H1 (cell line): ENCODE data around the gene ARID3B. TPM values are rescaled to one million over a fixed set of nuclear protein-coding genes. Genes with fewer than 3 reads are reported as not detected.
A peak's percentile ranks its signal among the peaks of the same experiment; 100 is the strongest.

Source experiments
- CTCF ChIA-PET: fragments of 300-600 bp; sonication (Branson Sonifier 250); formaldehyde crosslinking; loops from one replicate; lab custom pipeline; 2021; ENCODE audit not compliant: partially characterized antibody; lab: Charles Lee
- POLR2A ChIA-PET: fragments of 300-600 bp; sonication (Branson Sonifier 250); formaldehyde crosslinking; loops from one replicate; lab custom pipeline; 2021; ENCODE audit warnings: inconsistent platforms; ENCODE audit not compliant: partially characterized antibody; lab: Charles Lee
- DNase-seq, 2 experiments: peaks; one replicate each; pipeline versions ENCODE4 v3.0.0 to v3.0.0-alpha.2; 2010 to 2022; ENCODE audit warnings: low spot score in 2 of 2, low read depth in 1 of 2, mixed read lengths in 1 of 2
- FAIRE-seq: peaks from 2 replicates; lab custom pipeline; 2011; peaks lifted over from hg19 to GRCh38; lab: Jason Lieb, UNC
- H2AFZ ChIP-seq: 2 replicates; pipeline ENCODE4 v1.8.1; 2012; ENCODE audit warnings: low read length, inconsistent platforms
- H2AK5ac ChIP-seq: 2 replicates; pipeline ENCODE4 v1.6.1; 2013; ENCODE audit warnings: low read depth, low read length
- H2BK120ac ChIP-seq: replicated peaks from 2 replicates; pipeline ENCODE3; 2013; ENCODE audit warnings: low read depth, low read length, inconsistent platforms
- H2BK12ac ChIP-seq: 2 replicates; pipeline ENCODE4 v1.6.1; 2013; ENCODE audit warnings: low read depth, low read length
- H2BK15ac ChIP-seq: 2 replicates; pipeline ENCODE4 v1.6.1; 2013; ENCODE audit warnings: low read length
- H2BK20ac ChIP-seq: 2 replicates; pipeline ENCODE4 v1.6.1; 2013; ENCODE audit warnings: low read length
- H2BK5ac ChIP-seq: 2 replicates; pipeline ENCODE4 v1.6.1; 2013; ENCODE audit warnings: low read depth, low read length
- H3K14ac ChIP-seq: 2 replicates; pipeline ENCODE4 v1.6.1; 2013; ENCODE audit warnings: inconsistent platforms; ENCODE audit not compliant: insufficient read length
- H3K18ac ChIP-seq: 2 replicates; pipeline ENCODE4 v1.6.1; 2013; ENCODE audit warnings: low read length; ENCODE audit errors: extremely low read depth
- H3K23ac ChIP-seq: 2 replicates; pipeline ENCODE4 v1.6.1; 2013; ENCODE audit warnings: inconsistent platforms; ENCODE audit not compliant: insufficient read length
- H3K23me2 ChIP-seq: 2 replicates; pipeline ENCODE4 v1.6.1; 2013; ENCODE audit warnings: low read depth, low read length
- H3K27ac ChIP-seq: 2 replicates; pipeline ENCODE4 v1.6.1; 2011; ENCODE audit warnings: low read depth, low read length, inconsistent platforms
- H3K27me3 ChIP-seq, 4 experiments: replicated peaks in 1 of 4; 1 replicate in 1 of 4; 2 replicates in 3 of 4; pipeline versions ENCODE4 v1.6.1 to v1.8.1; 2011 to 2013; ENCODE audit warnings: low read length in 3 of 4, mild to moderate bottlenecking in 3 of 4, inconsistent platforms in 2 of 4, mixed read lengths in 2 of 4, moderate library complexity in 1 of 4; ENCODE audit not compliant: control insufficient read depth in 3 of 4, insufficient read depth in 3 of 4; ENCODE audit errors: extremely low read depth in 1 of 4
- H3K36me3 ChIP-seq, 4 experiments: 2 replicates each; pipeline versions ENCODE4 v1.6.1 to v1.8.1; 2011 to 2013; ENCODE audit warnings: mild to moderate bottlenecking in 4 of 4, low read length in 3 of 4, moderate library complexity in 2 of 4, control low read depth in 1 of 4, inconsistent platforms in 1 of 4; ENCODE audit not compliant: insufficient read depth in 4 of 4, control insufficient read depth in 2 of 4
- H3K4ac ChIP-seq: replicated peaks from 2 replicates; pipeline ENCODE3; 2013; ENCODE audit warnings: low read length, low read depth, mixed read lengths, inconsistent platforms; ENCODE audit not compliant: insufficient read length
- H3K4me1 ChIP-seq, 4 experiments: replicated peaks in 1 of 4; 1 replicate in 1 of 4; 2 replicates in 3 of 4; pipeline versions ENCODE4 v1.6.1 to v1.8.1; 2011 to 2013; ENCODE audit warnings: low read length in 3 of 4, inconsistent platforms in 2 of 4, mixed read lengths in 1 of 4; ENCODE audit not compliant: insufficient read depth in 4 of 4, control insufficient read depth in 3 of 4
- H3K4me2 ChIP-seq, 2 experiments: 2 replicates each; pipeline versions ENCODE4 v1.6.1 to v1.8.1; 2011 to 2013; ENCODE audit warnings: low read depth in 2 of 2, low read length in 2 of 2, control low read depth in 1 of 2, inconsistent platforms in 1 of 2, mild to moderate bottlenecking in 1 of 2; ENCODE audit not compliant: insufficient read depth in 1 of 2
- H3K4me3 ChIP-seq, 4 experiments: fragments of 200-600, 300-600 bp in 1 of 4; sonication (generic), shearing (Covaris generic), sonication (Bioruptor Twin) in 1 of 4; 2 replicates each; pipeline versions ENCODE4 v1.5.1 to v1.8.1; 2011 to 2016; ENCODE audit warnings: low read length in 4 of 4, low read depth in 3 of 4, control low read depth in 2 of 4, inconsistent platforms in 2 of 4, mild to moderate bottlenecking in 2 of 4, mixed read lengths in 1 of 4, moderate library complexity in 1 of 4; ENCODE audit not compliant: insufficient read depth in 2 of 4; ENCODE audit errors: extremely low read depth in 1 of 4
- H3K56ac ChIP-seq: replicated peaks from 2 replicates; pipeline ENCODE3; 2013; ENCODE audit warnings: low read depth, mild to moderate bottlenecking, mixed read lengths, low read length, inconsistent platforms; ENCODE audit not compliant: insufficient read length
- H3K79me1 ChIP-seq: 2 replicates; pipeline ENCODE4 v1.6.1; 2013; ENCODE audit warnings: low read depth, low read length, control low read depth
- H3K79me2 ChIP-seq, 2 experiments: 2 replicates each; pipeline versions ENCODE4 v1.6.1 to v1.8.1; 2012 to 2013; ENCODE audit warnings: low read length in 2 of 2, mild to moderate bottlenecking in 2 of 2, inconsistent platforms in 1 of 2; ENCODE audit not compliant: insufficient read depth in 2 of 2, control insufficient read depth in 1 of 2
- H3K9ac ChIP-seq, 4 experiments: replicated peaks in 1 of 4; 1 replicate in 1 of 4; 2 replicates in 3 of 4; pipeline versions ENCODE4 v1.6.1 to v1.8.1; 2011 to 2013; ENCODE audit warnings: low read depth in 3 of 4, low read length in 3 of 4, control low read depth in 2 of 4, mild to moderate bottlenecking in 2 of 4, moderate library complexity in 2 of 4, inconsistent platforms in 1 of 4; ENCODE audit errors: extremely low read depth in 1 of 4
- H3K9me3 ChIP-seq, 2 experiments: 2 replicates each; pipeline versions ENCODE4 v1.6.1 to v1.8.1; 2012 to 2013; ENCODE audit warnings: mild to moderate bottlenecking in 2 of 2, moderate library complexity in 2 of 2, control low read depth in 1 of 2, inconsistent platforms in 1 of 2, low read depth in 1 of 2, low read length in 1 of 2, mixed read lengths in 1 of 2; ENCODE audit not compliant: insufficient read depth in 2 of 2
- H4K20me1 ChIP-seq, 2 experiments: replicated peaks in 1 of 2; 2 replicates each; pipeline versions ENCODE3 to v1.8.1; 2011 to 2013; ENCODE audit warnings: inconsistent platforms in 2 of 2, low read length in 2 of 2, mild to moderate bottlenecking in 1 of 2; ENCODE audit not compliant: insufficient read depth in 2 of 2, control insufficient read depth in 1 of 2
- H4K5ac ChIP-seq: 2 replicates; pipeline ENCODE4 v1.6.1; 2013; ENCODE audit warnings: low read length, low read depth, mixed read lengths, inconsistent platforms; ENCODE audit not compliant: insufficient read length
- H4K8ac ChIP-seq: 2 replicates; pipeline ENCODE4 v1.8.0; 2013; ENCODE audit warnings: mild to moderate bottlenecking, moderate library complexity, low read length, inconsistent platforms; ENCODE audit not compliant: insufficient read depth; ENCODE audit errors: extremely low read depth
- H4K91ac ChIP-seq: replicated peaks from 2 replicates; pipeline ENCODE3; 2013; ENCODE audit warnings: low read length, mixed read lengths, inconsistent platforms; ENCODE audit not compliant: insufficient read length
- KDM5A ChIP-seq: fragments of 200-600 bp; IDR thresholded peaks from 2 replicates; pipeline ENCODE4 v1.7.1; 2012; ENCODE audit warnings: mild to moderate bottlenecking, low read length, inconsistent platforms, mixed read lengths
- WGBS, 2 experiments: shearing (Covaris generic) in 1 of 2; methylation state at CpG; one replicate each; pipeline versions ENCODE4 v1.1.6 to v1.1.7; 2013 to 2015; ENCODE audit warnings: low lambda C conversion rate in 2 of 2, mixed read lengths in 2 of 2, inconsistent platforms in 1 of 2, low coverage in 1 of 2, missing lambda C conversion rate in 1 of 2; ENCODE audit not compliant: insufficient replicate concordance in 2 of 2, insufficient coverage in 1 of 2, insufficient read length in 1 of 2; ENCODE audit errors: extremely low coverage in 1 of 2, missing lambda C conversion rate in 1 of 2; 5-methylcytosine and 5-hydroxymethylcytosine counted together
- polyA plus RNA-seq, 7 experiments: library from polyadenylated mRNA; depleted of rRNA in 3 of 7; stranded (reverse) in 5 of 7; unstranded in 2 of 7; fragments of >200 nt in 5 of 7; fragments of 200-250 nt in 2 of 7; gene quantifications; 1 replicate in 5 of 7; 2 replicates in 1 of 7; 4 replicates in 1 of 7; pipeline versions ENCODE4 v1.2.1 to v1.2.3, GENCODE V29; 2011 to 2013; ENCODE audit warnings: missing spikeins in 2 of 7, mixed read lengths in 2 of 7
- total RNA-seq: library from RNA; stranded (reverse); fragmentation: NEBNext Ultra II Directional; extraction: Animal tissue kit (Norgen Biotek cat#: 25700); gene quantifications from 2 replicates; pipeline ENCODE4 v1.2.1, GENCODE V29; 2021
- TF ChIP-seq, protein P1 (sequence below), 3 experiments: IDR thresholded peaks; 1 replicate in 2 of 3; 2 replicates in 1 of 3; pipeline versions ENCODE4 v1.5.1 to v1.6.1; 2011; ENCODE audit warnings: low read length in 3 of 3, mild to moderate bottlenecking in 3 of 3, inconsistent platforms in 2 of 3, low read depth in 1 of 3, moderate library complexity in 1 of 3; ENCODE audit not compliant: insufficient read depth in 1 of 3; ENCODE audit errors: control extremely low read depth in 1 of 3

The ARID3B gene
- total and polyA plus RNA-seq, 2 of the 8 experiments (the other 6 are each of a cell fraction or from before 2014, with no cell fraction given), result 81.0 to 115 TPM

DNA sequence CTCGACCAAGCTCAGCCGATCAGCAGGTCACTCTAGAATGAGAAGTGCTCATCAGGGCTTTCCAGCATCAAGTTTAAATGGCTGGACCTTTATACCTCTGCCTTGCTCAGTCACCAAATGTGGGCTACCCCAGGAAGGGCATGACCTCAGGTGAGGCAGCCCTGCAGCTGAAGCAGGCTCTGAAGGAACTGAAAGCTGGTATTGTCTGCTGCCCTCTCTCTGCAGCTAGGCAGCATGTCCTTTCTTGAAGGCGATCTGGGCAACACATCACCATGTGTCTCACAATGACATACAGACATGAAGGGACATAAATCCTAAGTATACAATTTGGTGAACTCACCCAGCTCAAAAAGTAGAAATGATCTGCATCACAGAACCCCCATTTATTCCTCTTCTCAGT is 38.7 kb upstream of the ARID3B start:
- Histone ChIP-seq H3K79me1 (no peaks in the 10 kb centered on the region), H3K4ac (no peak overlapping the region), H2BK15ac (no peak overlapping the region), H3K23ac (no peak overlapping the region), H4K8ac (no peak overlapping the region), H3K9ac (no peak overlapping the region), H3K4me2 (no peak overlapping the region), H3K14ac (no peak overlapping the region), H3K27ac (no peak overlapping the region), H2BK120ac (no peak overlapping the region), H4K91ac (no peak overlapping the region), H2BK20ac (no peak overlapping the region), H3K56ac (no peak overlapping the region), H2BK5ac (no peak overlapping the region), H4K5ac (no peak overlapping the region), H2AFZ (no peak overlapping the region), H3K79me2 (no peaks in the 10 kb centered on the region), H2AK5ac (no peak overlapping the region), H2BK12ac (no peak overlapping the region), H3K4me1 (no peaks in the 10 kb centered on the region), H3K23me2 (no peaks in the 10 kb centered on the region), H3K36me3 (no peaks in the 10 kb centered on the region), H3K4me3 (no peak overlapping the region), H3K9me3 (no peaks in the 10 kb centered on the region), H3K18ac (no peak overlapping the region), H3K27me3 (no peaks in the 10 kb centered on the region), H4K20me1 (no peaks in the 10 kb centered on the region)
- 95% methylated on average over 3 of the region's 3 CpGs; no CpG with 5 or more reads in 1 of the 2 experiments for WGBS, 2 experiments
- no peak for TF ChIP-seq KDM5A
- TF ChIP-seq, protein P1, sequence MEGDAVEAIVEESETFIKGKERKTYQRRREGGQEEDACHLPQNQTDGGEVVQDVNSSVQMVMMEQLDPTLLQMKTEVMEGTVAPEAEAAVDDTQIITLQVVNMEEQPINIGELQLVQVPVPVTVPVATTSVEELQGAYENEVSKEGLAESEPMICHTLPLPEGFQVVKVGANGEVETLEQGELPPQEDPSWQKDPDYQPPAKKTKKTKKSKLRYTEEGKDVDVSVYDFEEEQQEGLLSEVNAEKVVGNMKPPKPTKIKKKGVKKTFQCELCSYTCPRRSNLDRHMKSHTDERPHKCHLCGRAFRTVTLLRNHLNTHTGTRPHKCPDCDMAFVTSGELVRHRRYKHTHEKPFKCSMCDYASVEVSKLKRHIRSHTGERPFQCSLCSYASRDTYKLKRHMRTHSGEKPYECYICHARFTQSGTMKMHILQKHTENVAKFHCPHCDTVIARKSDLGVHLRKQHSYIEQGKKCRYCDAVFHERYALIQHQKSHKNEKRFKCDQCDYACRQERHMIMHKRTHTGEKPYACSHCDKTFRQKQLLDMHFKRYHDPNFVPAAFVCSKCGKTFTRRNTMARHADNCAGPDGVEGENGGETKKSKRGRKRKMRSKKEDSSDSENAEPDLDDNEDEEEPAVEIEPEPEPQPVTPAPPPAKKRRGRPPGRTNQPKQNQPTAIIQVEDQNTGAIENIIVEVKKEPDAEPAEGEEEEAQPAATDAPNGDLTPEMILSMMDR (IDR thresholded peaks at IDR 0.05; ENCODE audit: control extremely low read depth in 1 of 3, insufficient read depth in 1 of 3, low read depth in 1 of 3, low read length in 3 of 3), result peak; percentile 15 to 51 (median 27); a peak in 3 of 4 replicates
- ChIA-PET CTCF (interaction anchor here (0.6 to 1.6 kb wide), 8 partner anchors 10 to 128 kb away, joined by 3 to 4 read pairs (median 3); no protein-coding TSS in a partner anchor), POLR2A (no interaction called here)
- FAIRE-seq (no peak), DNase-seq (no peak)
